ENCODE measurements around the gene MYH16.

DNA sequence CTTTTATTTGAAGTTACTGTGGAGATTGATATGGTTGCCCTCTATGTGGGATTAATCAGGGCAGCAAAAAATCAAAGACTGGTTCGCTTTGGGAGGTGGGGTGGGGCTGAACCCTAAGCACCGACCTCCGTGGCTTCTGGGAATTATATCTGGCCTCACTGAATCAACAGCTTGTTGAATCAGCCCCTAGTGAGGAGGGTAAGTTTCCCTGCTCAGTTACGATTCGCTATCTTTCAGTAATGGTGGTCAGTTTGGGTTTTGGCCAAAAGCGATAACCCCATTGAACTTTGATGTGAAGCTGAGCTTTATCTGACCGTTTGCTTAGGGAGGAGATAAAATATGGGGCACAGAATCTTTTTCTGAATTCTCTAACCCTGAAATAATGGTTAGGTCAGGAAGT lies 36.5 kb downstream of the MYH16 start:
- TF ChIP-seq, protein P1, sequence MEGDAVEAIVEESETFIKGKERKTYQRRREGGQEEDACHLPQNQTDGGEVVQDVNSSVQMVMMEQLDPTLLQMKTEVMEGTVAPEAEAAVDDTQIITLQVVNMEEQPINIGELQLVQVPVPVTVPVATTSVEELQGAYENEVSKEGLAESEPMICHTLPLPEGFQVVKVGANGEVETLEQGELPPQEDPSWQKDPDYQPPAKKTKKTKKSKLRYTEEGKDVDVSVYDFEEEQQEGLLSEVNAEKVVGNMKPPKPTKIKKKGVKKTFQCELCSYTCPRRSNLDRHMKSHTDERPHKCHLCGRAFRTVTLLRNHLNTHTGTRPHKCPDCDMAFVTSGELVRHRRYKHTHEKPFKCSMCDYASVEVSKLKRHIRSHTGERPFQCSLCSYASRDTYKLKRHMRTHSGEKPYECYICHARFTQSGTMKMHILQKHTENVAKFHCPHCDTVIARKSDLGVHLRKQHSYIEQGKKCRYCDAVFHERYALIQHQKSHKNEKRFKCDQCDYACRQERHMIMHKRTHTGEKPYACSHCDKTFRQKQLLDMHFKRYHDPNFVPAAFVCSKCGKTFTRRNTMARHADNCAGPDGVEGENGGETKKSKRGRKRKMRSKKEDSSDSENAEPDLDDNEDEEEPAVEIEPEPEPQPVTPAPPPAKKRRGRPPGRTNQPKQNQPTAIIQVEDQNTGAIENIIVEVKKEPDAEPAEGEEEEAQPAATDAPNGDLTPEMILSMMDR (IDR thresholded peaks at IDR 0.05): no peak
- TF ChIP-seq EZH2 (IDR thresholded peaks at IDR 0.05): no peak
- TF ChIP-seq EZH2phosphoT487 (IDR thresholded peaks at IDR 0.05): no peak
